H1 (cell line): ENCODE measurements around the gene QSOX2. TPM values are rescaled to one million over a fixed set of nuclear protein-coding genes. Genes with fewer than 3 reads are reported as not detected.
A peak's percentile ranks its signal among the peaks of the same experiment; 100 is the strongest.

Experiments used
- CTCF ChIA-PET: fragments of 300-600 bp; sonication (Branson Sonifier 250); formaldehyde crosslinking; loops from one replicate; lab custom pipeline; 2021; ENCODE audit not compliant: partially characterized antibody; lab: Charles Lee
- POLR2A ChIA-PET: fragments of 300-600 bp; sonication (Branson Sonifier 250); formaldehyde crosslinking; loops from one replicate; lab custom pipeline; 2021; ENCODE audit warnings: inconsistent platforms; ENCODE audit not compliant: partially characterized antibody; lab: Charles Lee
- DNase-seq, 2 experiments: peaks; one replicate each; pipeline versions ENCODE4 v3.0.0 to v3.0.0-alpha.2; 2010 to 2022; ENCODE audit warnings: low spot score in 2 of 2, low read depth in 1 of 2, mixed read lengths in 1 of 2
- FAIRE-seq: peaks from 2 replicates; lab custom pipeline; 2011; peaks lifted over from hg19 to GRCh38; lab: Jason Lieb, UNC
- H2AFZ ChIP-seq: 2 replicates; pipeline ENCODE4 v1.8.1; 2012; ENCODE audit warnings: low read length, inconsistent platforms
- H2AK5ac ChIP-seq: 2 replicates; pipeline ENCODE4 v1.6.1; 2013; ENCODE audit warnings: low read depth, low read length
- H2BK120ac ChIP-seq: replicated peaks from 2 replicates; pipeline ENCODE3; 2013; ENCODE audit warnings: low read depth, low read length, inconsistent platforms
- H2BK12ac ChIP-seq: 2 replicates; pipeline ENCODE4 v1.6.1; 2013; ENCODE audit warnings: low read depth, low read length
- H2BK15ac ChIP-seq: 2 replicates; pipeline ENCODE4 v1.6.1; 2013; ENCODE audit warnings: low read length
- H2BK20ac ChIP-seq: 2 replicates; pipeline ENCODE4 v1.6.1; 2013; ENCODE audit warnings: low read length
- H2BK5ac ChIP-seq: 2 replicates; pipeline ENCODE4 v1.6.1; 2013; ENCODE audit warnings: low read depth, low read length
- H3K14ac ChIP-seq: 2 replicates; pipeline ENCODE4 v1.6.1; 2013; ENCODE audit warnings: inconsistent platforms; ENCODE audit not compliant: insufficient read length
- H3K18ac ChIP-seq: 2 replicates; pipeline ENCODE4 v1.6.1; 2013; ENCODE audit warnings: low read length; ENCODE audit errors: extremely low read depth
- H3K23ac ChIP-seq: 2 replicates; pipeline ENCODE4 v1.6.1; 2013; ENCODE audit warnings: inconsistent platforms; ENCODE audit not compliant: insufficient read length
- H3K23me2 ChIP-seq: 2 replicates; pipeline ENCODE4 v1.6.1; 2013; ENCODE audit warnings: low read depth, low read length
- H3K27ac ChIP-seq: 2 replicates; pipeline ENCODE4 v1.6.1; 2011; ENCODE audit warnings: low read depth, low read length, inconsistent platforms
- H3K27me3 ChIP-seq, 4 experiments: replicated peaks in 1 of 4; 1 replicate in 1 of 4; 2 replicates in 3 of 4; pipeline versions ENCODE4 v1.6.1 to v1.8.1; 2011 to 2013; ENCODE audit warnings: low read length in 3 of 4, mild to moderate bottlenecking in 3 of 4, inconsistent platforms in 2 of 4, mixed read lengths in 2 of 4, moderate library complexity in 1 of 4; ENCODE audit not compliant: control insufficient read depth in 3 of 4, insufficient read depth in 3 of 4; ENCODE audit errors: extremely low read depth in 1 of 4
- H3K36me3 ChIP-seq, 4 experiments: 2 replicates each; pipeline versions ENCODE4 v1.6.1 to v1.8.1; 2011 to 2013; ENCODE audit warnings: mild to moderate bottlenecking in 4 of 4, low read length in 3 of 4, moderate library complexity in 2 of 4, control low read depth in 1 of 4, inconsistent platforms in 1 of 4; ENCODE audit not compliant: insufficient read depth in 4 of 4, control insufficient read depth in 2 of 4
- H3K4ac ChIP-seq: replicated peaks from 2 replicates; pipeline ENCODE3; 2013; ENCODE audit warnings: low read length, low read depth, mixed read lengths, inconsistent platforms; ENCODE audit not compliant: insufficient read length
- H3K4me1 ChIP-seq, 4 experiments: replicated peaks in 1 of 4; 1 replicate in 1 of 4; 2 replicates in 3 of 4; pipeline versions ENCODE4 v1.6.1 to v1.8.1; 2011 to 2013; ENCODE audit warnings: low read length in 3 of 4, inconsistent platforms in 2 of 4, mixed read lengths in 1 of 4; ENCODE audit not compliant: insufficient read depth in 4 of 4, control insufficient read depth in 3 of 4
- H3K4me2 ChIP-seq, 2 experiments: 2 replicates each; pipeline versions ENCODE4 v1.6.1 to v1.8.1; 2011 to 2013; ENCODE audit warnings: low read depth in 2 of 2, low read length in 2 of 2, control low read depth in 1 of 2, inconsistent platforms in 1 of 2, mild to moderate bottlenecking in 1 of 2; ENCODE audit not compliant: insufficient read depth in 1 of 2
- H3K4me3 ChIP-seq, 4 experiments: fragments of 200-600, 300-600 bp in 1 of 4; sonication (generic), shearing (Covaris generic), sonication (Bioruptor Twin) in 1 of 4; 2 replicates each; pipeline versions ENCODE4 v1.5.1 to v1.8.1; 2011 to 2016; ENCODE audit warnings: low read length in 4 of 4, low read depth in 3 of 4, control low read depth in 2 of 4, inconsistent platforms in 2 of 4, mild to moderate bottlenecking in 2 of 4, mixed read lengths in 1 of 4, moderate library complexity in 1 of 4; ENCODE audit not compliant: insufficient read depth in 2 of 4; ENCODE audit errors: extremely low read depth in 1 of 4
- H3K56ac ChIP-seq: replicated peaks from 2 replicates; pipeline ENCODE3; 2013; ENCODE audit warnings: low read depth, mild to moderate bottlenecking, mixed read lengths, low read length, inconsistent platforms; ENCODE audit not compliant: insufficient read length
- H3K79me1 ChIP-seq: 2 replicates; pipeline ENCODE4 v1.6.1; 2013; ENCODE audit warnings: low read depth, low read length, control low read depth
- H3K79me2 ChIP-seq, 2 experiments: 2 replicates each; pipeline versions ENCODE4 v1.6.1 to v1.8.1; 2012 to 2013; ENCODE audit warnings: low read length in 2 of 2, mild to moderate bottlenecking in 2 of 2, inconsistent platforms in 1 of 2; ENCODE audit not compliant: insufficient read depth in 2 of 2, control insufficient read depth in 1 of 2
- H3K9ac ChIP-seq, 4 experiments: replicated peaks in 1 of 4; 1 replicate in 1 of 4; 2 replicates in 3 of 4; pipeline versions ENCODE4 v1.6.1 to v1.8.1; 2011 to 2013; ENCODE audit warnings: low read depth in 3 of 4, low read length in 3 of 4, control low read depth in 2 of 4, mild to moderate bottlenecking in 2 of 4, moderate library complexity in 2 of 4, inconsistent platforms in 1 of 4; ENCODE audit errors: extremely low read depth in 1 of 4
- H3K9me3 ChIP-seq, 2 experiments: 2 replicates each; pipeline versions ENCODE4 v1.6.1 to v1.8.1; 2012 to 2013; ENCODE audit warnings: mild to moderate bottlenecking in 2 of 2, moderate library complexity in 2 of 2, control low read depth in 1 of 2, inconsistent platforms in 1 of 2, low read depth in 1 of 2, low read length in 1 of 2, mixed read lengths in 1 of 2; ENCODE audit not compliant: insufficient read depth in 2 of 2
- H4K20me1 ChIP-seq, 2 experiments: replicated peaks in 1 of 2; 2 replicates each; pipeline versions ENCODE3 to v1.8.1; 2011 to 2013; ENCODE audit warnings: inconsistent platforms in 2 of 2, low read length in 2 of 2, mild to moderate bottlenecking in 1 of 2; ENCODE audit not compliant: insufficient read depth in 2 of 2, control insufficient read depth in 1 of 2
- H4K5ac ChIP-seq: 2 replicates; pipeline ENCODE4 v1.6.1; 2013; ENCODE audit warnings: low read length, low read depth, mixed read lengths, inconsistent platforms; ENCODE audit not compliant: insufficient read length
- H4K8ac ChIP-seq: 2 replicates; pipeline ENCODE4 v1.8.0; 2013; ENCODE audit warnings: mild to moderate bottlenecking, moderate library complexity, low read length, inconsistent platforms; ENCODE audit not compliant: insufficient read depth; ENCODE audit errors: extremely low read depth
- H4K91ac ChIP-seq: replicated peaks from 2 replicates; pipeline ENCODE3; 2013; ENCODE audit warnings: low read length, mixed read lengths, inconsistent platforms; ENCODE audit not compliant: insufficient read length
- EZH2 ChIP-seq: fragments of 200-600 bp; sonication (generic); IDR thresholded peaks from 2 replicates; pipeline ENCODE4 v1.7.1; 2012; ENCODE audit warnings: low read depth, mild to moderate bottlenecking, moderate library complexity, low read length, inconsistent platforms; ENCODE audit not compliant: severe bottlenecking
- HDAC6 ChIP-seq: IDR thresholded peaks from one replicate; pipeline ENCODE4 v1.7.1; 2012; ENCODE audit warnings: low read depth, mild to moderate bottlenecking, inconsistent platforms, low read length, moderate library complexity
- JUND ChIP-seq: IDR thresholded peaks from 2 replicates; pipeline ENCODE4 v1.6.1; 2011; ENCODE audit warnings: mild to moderate bottlenecking, improper control_type of control experiment, low read length
- KDM4A ChIP-seq: IDR thresholded peaks from one replicate; pipeline ENCODE4 v1.7.1; 2012; ENCODE audit warnings: low read depth, mild to moderate bottlenecking, moderate library complexity, low read length, inconsistent platforms; ENCODE audit not compliant: severe bottlenecking
- RAD21 ChIP-seq, 2 experiments: IDR thresholded peaks in 1 of 2; conservative IDR thresholded peaks in 1 of 2; 2 replicates each; pipeline ENCODE4 v1.6.1; 2011; ENCODE audit warnings: low read depth in 2 of 2, low read length in 2 of 2, improper control_type of control experiment in 1 of 2, inconsistent platforms in 1 of 2, mild to moderate bottlenecking in 1 of 2, moderate library complexity in 1 of 2
- RNF2 ChIP-seq: fragments of 200-900, 300-1000 bp; sonication (generic); IDR thresholded peaks from 2 replicates; pipeline ENCODE4 v1.7.1; 2016; ENCODE audit warnings: borderline replicate concordance, low read depth, mild to moderate bottlenecking, antibody characterized with exemption, low read length; ENCODE audit not compliant: poor library complexity, severe bottlenecking; ENCODE audit errors: missing control alignments
- SIX5 ChIP-seq: IDR thresholded peaks from 2 replicates; pipeline ENCODE4 v1.6.1; 2011; ENCODE audit warnings: mild to moderate bottlenecking, low read depth, low read length
- ZNF274 ChIP-seq: IDR thresholded peaks from 2 replicates; pipeline ENCODE4 v1.7.0; 2012; ENCODE audit warnings: low read length, borderline replicate concordance; ENCODE audit errors: extremely low read depth
- WGBS, 2 experiments: shearing (Covaris generic) in 1 of 2; methylation state at CpG; one replicate each; pipeline versions ENCODE4 v1.1.6 to v1.1.7; 2013 to 2015; ENCODE audit warnings: low lambda C conversion rate in 2 of 2, mixed read lengths in 2 of 2, inconsistent platforms in 1 of 2, low coverage in 1 of 2, missing lambda C conversion rate in 1 of 2; ENCODE audit not compliant: insufficient replicate concordance in 2 of 2, insufficient coverage in 1 of 2, insufficient read length in 1 of 2; ENCODE audit errors: extremely low coverage in 1 of 2, missing lambda C conversion rate in 1 of 2; 5-methylcytosine and 5-hydroxymethylcytosine counted together
- polyA plus RNA-seq, 7 experiments: library from polyadenylated mRNA; depleted of rRNA in 3 of 7; stranded (reverse) in 5 of 7; unstranded in 2 of 7; fragments of >200 nt in 5 of 7; fragments of 200-250 nt in 2 of 7; gene quantifications; 1 replicate in 5 of 7; 2 replicates in 1 of 7; 4 replicates in 1 of 7; pipeline versions ENCODE4 v1.2.1 to v1.2.3, GENCODE V29; 2011 to 2013; ENCODE audit warnings: missing spikeins in 2 of 7, mixed read lengths in 2 of 7
- total RNA-seq: library from RNA; stranded (reverse); fragmentation: NEBNext Ultra II Directional; extraction: Animal tissue kit (Norgen Biotek cat#: 25700); gene quantifications from 2 replicates; pipeline ENCODE4 v1.2.1, GENCODE V29; 2021
- TF ChIP-seq, protein P1 (sequence below): IDR thresholded peaks from 2 replicates; pipeline ENCODE4 v1.6.1; 2012; ENCODE audit warnings: inconsistent platforms
- TF ChIP-seq, protein P2 (sequence below): IDR thresholded peaks from 2 replicates; pipeline ENCODE4 v1.6.1; 2011; ENCODE audit warnings: low read depth, mild to moderate bottlenecking, low read length; ENCODE audit not compliant: insufficient read depth

QSOX2 gene
- total and polyA plus RNA-seq, 2 of the 8 experiments (the other 6 are each of a cell fraction or from before 2014, with no cell fraction given): 18.0 to 28.6 TPM

DNA sequence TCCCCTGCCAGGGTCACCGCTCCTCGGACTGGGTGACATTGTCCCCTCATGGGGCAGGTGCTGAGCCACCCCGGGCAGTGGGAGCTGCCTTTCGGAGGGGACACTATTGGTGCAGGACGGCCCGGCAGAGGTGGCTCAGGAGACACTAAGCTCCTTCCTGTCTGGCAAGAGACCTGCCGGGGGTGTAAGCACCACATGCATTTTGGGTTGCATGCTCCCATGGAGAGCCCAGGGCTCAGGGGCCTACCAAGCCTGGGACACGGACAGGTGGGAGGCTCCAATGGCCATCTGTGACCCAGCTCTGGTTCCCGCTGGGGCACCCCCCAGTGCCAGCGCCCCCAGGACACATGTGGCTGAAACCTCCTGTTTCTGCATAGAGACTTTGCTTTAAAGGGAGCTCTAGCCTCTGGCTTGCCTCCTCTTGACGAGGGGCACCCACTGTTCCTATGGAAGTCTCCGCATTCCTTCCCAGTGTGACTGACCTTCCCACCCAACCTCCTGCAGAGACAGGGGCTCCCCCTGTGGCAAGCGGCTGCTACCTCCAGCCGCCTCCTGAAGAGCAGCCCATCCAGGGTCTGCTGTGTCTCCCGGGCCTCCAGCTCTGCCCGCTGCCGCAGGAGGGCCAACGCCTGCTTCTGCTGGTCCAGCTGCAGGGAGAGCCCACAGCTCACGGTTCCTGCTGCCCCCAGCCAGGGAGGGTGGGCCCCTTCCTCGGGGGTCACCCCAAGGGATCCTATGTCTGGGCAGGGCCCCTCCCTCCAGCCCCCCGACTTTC lies 30.2 kb upstream of the QSOX2 start:
- TF ChIP-seq, protein P1, sequence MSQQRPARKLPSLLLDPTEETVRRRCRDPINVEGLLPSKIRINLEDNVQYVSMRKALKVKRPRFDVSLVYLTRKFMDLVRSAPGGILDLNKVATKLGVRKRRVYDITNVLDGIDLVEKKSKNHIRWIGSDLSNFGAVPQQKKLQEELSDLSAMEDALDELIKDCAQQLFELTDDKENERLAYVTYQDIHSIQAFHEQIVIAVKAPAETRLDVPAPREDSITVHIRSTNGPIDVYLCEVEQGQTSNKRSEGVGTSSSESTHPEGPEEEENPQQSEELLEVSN: no peak
- no peak for TF ChIP-seq EZH2
- TF ChIP-seq RNF2: no peak
- TF ChIP-seq KDM4A: no peak
- TF ChIP-seq JUND: no peak
- TF ChIP-seq SIX5: no peak
- TF ChIP-seq, protein P2, sequence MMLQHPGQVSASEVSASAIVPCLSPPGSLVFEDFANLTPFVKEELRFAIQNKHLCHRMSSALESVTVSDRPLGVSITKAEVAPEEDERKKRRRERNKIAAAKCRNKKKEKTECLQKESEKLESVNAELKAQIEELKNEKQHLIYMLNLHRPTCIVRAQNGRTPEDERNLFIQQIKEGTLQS: no peak
- no peak for TF ChIP-seq RAD21 (IDR thresholded peaks at IDR 0.05 in 1 of 2, conservative IDR thresholded peaks at IDR 0.05 in 1 of 2; ENCODE audit: low read depth in 2 of 2, low read length in 2 of 2)
- no peak for TF ChIP-seq ZNF274
- TF ChIP-seq HDAC6: no peak
- Histone ChIP-seq H4K20me1 (no peaks in the 10 kb centered on the region), H2AK5ac (no peak overlapping the region), H2BK12ac (0 out of 2 replicates have a peak overlapping the region, but pooled peaks have one; percentile 0), H2AFZ (no peak overlapping the region), H3K9ac (no peak overlapping the region), H3K79me1 (no peaks in the 10 kb centered on the region), H3K18ac (no peak overlapping the region), H3K23me2 (no peaks in the 10 kb centered on the region), H3K9me3 (no peaks in the 10 kb centered on the region), H2BK120ac (no peak overlapping the region), H2BK20ac (no peak overlapping the region), H3K4me2 (no peak overlapping the region), H3K23ac (no peak overlapping the region), H3K27ac (no peak overlapping the region), H2BK15ac (no peak overlapping the region), H3K4ac (no peak overlapping the region), H3K27me3 (no peaks in the 10 kb centered on the region), H3K14ac (no peak overlapping the region), H3K36me3 (no peaks in the 10 kb centered on the region), H3K79me2 (no peaks in the 10 kb centered on the region), H4K8ac (no peak overlapping the region), H3K4me3 (no peak overlapping the region), H4K5ac (no peak overlapping the region), H4K91ac (no peak overlapping the region), H3K4me1 (no peaks in the 10 kb centered on the region; a peak in 1 of 7 replicates), H3K56ac (no peak overlapping the region), H2BK5ac (no peak overlapping the region)
- ChIA-PET POLR2A (interaction anchor here (0.6 to 1.0 kb wide), 2 partner anchors 15 to 1506 kb away, joined by 3 read pairs; no protein-coding TSS in a partner anchor), CTCF (interaction anchor here (1.0 to 3.7 kb wide), 14 partner anchors 9 to 281 kb away, joined by 3 to 21 read pairs (median 5); no protein-coding TSS in a partner anchor)
- FAIRE-seq: no peak
- 80% methylated on average over 19 of the region's 21 CpGs; no CpG with 5 or more reads in 1 of the 2 experiments for WGBS, 2 experiments
- no peak for DNase-seq
